DMS 273 (cell line): Measurements from ENCODE around the gene GSK3B.
A peak's percentile ranks its signal among the peaks of the same experiment; 100 is the strongest.

Source experiments
- DNase-seq: peaks from one replicate; lab custom pipeline; 2025; ENCODE audit not compliant: unreplicated experiment; lab: John Stamatoyannopoulos, UW

GSK3B gene

DNA sequence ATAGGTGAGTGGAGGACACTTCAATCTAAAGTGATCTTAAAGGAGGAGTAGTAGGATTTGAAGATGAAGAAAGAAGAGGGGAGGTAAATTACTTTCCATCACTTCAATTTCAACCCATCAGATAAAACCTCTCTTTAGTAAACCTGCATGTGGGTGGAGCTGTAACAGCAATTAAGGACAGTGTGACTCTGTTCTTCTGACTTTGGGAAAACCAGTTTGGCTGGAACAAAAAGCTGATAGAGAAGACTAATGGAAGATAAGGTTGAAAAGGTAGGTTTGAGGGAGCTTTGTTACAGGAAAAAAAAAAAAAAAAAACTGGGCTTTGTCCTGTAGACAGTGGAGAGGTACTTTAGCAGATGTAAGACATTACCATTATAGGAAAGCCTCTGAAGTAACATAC, 4.5 kb upstream of the GSK3B start:
- no peak for DNase-seq

DNA sequence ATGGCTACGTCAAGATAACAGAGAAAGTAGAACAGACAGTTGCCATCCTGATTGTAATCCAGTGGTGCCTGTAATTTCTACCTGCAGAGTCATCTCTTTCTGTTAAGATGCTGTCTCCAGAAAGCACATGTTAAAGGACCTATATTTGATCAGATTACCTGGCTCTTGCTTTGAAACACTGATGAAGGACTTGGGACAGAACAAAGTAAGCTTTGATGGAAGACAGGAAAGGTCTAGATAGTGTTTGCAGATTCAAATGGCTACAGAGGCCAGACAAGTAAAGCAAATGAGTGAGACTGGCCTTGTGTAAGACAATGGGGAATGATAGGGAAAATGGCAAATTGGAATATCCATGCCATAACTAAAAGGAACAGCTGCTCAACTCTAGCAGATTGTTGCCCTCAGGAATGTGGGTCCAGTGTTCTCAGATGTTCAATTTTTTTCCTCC, 1.8 kb upstream of the GSK3B start:
- peak; percentile 54 for DNase-seq

DNA sequence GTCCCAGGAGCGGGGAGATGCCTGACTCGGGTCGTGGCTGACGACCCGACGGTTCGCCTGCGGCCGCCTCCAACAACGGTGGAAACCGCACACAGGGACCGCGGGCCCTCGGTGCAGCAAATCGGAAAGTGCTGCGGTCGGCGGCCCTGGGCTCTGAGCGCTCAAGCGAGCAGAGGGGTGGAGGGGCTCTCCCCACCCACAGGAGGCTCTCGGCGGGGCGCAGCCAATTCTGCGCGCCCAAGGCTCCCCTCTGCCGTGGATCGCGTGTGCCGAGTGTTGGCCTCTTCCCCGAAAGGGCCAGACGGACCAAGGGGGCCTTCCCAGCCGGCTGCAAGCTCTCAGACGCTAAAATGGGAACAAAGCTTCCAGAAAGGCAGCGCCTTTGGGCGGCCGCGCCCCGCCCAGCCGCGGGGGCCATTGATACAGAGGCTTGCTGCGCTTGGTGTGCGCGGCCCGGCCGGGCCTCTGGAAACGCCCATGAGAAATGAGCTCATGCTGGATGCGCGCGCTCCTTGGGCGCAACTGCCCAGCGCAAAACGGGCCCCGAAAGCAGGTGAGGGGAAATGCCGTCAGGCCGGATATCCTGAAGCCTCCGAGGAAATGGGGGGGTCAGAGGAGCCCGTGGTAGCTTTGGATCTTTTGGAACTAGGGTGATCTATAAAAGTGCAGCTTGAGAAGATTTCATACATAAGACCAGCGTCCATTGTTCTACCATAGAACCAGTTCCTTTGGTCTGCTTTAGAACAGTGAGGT, 1.2 kb upstream of the GSK3B start:
- DNase-seq: peak; percentile 99

- peak; percentile 100 for DNase-seq
These were observed 554 bp upstream of the GSK3B start for GRCh38 chr3:120094776-120095225.

DNA sequence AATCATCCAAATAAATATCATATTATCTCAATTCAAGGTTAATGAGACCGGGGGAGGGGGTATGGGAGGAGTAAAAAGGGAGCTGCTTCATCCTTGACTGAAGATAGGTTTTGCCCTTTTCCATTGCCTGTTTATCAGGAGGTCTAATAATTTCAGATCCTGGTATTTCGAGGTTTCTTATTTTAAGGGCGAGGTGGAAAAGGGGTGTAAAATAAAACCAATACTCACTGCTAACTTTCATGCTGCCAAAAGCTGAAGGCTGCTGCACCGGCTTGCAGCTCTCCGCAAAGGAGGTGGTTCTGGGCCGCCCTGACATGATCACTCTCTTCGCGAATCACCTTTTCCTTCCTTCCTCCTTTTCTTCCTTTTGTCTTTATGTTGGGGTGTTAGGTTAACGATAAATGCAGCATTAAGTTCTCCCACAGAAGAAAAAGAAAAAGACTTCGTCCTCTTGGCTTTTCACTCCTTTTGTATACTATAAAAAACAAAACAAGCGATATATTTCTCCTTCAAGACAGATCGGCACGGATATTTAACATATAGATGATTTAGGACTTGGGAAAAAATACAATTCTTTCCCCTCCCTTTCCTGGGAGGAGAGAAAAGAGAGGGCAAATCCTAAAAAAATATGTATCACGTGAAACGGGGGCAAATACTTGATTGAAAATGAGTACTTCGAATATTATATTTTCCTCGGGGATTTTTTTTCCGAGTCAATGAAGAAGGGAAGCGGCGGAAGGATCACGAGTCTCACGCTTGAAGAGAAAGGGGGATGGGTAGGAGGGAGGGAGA, 932 bp downstream of the GSK3B start:
- DNase-seq: peak; percentile 60

DNA sequence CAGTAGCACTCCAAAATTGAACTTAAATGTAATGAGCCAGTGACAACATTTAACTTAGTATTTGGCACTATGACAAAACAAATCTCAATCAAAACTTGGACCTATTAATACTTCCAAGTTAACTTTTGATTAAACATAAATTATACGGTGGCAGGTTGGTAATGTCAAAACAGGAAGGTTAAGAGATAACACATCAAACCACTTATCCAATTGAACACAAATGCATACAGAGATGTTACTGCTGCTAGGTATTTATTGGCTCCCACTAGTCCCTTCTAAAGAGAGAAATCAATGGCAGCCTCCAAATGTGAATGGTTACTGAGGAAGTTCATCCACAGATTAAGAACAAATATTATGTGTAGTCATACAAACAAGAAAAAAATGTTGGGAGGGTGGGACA, 1.8 kb downstream of the GSK3B start:
- DNase-seq: peak; percentile 51

DNA sequence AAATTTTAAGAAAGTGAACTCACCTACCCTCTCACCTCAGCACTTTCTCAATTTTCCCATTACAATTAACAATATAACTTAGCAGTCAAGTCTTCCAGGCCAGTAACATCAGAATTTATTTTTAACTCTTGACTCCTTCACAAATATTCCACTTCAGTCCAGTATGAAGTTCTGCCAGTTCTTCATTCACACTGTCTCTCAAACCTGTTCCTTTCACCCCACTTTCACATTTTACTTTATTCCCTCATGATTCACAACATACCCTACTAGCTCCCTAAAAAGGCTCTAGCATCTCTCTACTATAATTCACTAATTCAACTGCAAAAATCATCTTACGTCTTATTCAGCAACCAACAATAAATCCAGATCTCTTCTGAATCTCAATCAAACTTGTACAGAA, 3.8 kb downstream of the GSK3B start:
- DNase-seq: no peak

GRCh38 chr3:120089089-120089488, 5.2 kb downstream of the GSK3B start:
- DNase-seq: no peak

DNA sequence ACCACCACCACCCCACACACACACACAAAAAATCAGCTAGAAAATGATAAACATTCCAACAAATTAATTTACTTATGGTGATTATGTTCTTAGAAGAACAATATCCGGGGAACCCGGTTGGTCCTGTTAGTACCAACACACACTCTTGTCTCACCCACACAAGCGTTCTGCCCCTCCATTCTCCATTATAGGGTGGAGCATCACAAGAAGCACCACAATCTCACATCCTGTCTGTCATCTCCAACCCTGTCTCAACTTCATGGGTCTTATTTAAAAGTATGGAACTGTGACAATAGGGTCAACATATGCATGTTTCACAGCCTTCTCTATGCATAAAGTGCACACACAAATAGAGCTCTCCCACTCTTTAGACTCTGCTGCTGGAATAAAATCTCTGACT, 5.6 kb downstream of the GSK3B start:
- no peak for DNase-seq

DNA sequence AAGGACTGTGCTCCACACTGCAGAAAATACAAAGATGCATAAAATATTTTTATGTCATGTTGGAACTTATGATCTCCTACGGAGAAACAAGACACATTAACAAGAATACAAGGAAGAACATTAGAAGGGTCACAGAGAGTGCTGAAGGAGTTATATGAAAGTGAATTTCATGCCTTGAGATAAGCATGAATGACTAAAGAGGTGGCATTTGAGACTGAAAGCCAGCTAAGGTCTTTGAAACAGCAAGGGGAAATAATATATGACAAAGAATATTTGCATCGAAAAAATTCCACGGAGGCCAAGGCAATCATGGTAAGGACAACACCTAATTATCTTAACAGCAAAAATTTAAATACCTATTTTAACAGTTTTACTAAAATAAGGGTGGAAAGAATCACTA, 12.5 kb downstream of the GSK3B start:
- DNase-seq: no peak

DNA sequence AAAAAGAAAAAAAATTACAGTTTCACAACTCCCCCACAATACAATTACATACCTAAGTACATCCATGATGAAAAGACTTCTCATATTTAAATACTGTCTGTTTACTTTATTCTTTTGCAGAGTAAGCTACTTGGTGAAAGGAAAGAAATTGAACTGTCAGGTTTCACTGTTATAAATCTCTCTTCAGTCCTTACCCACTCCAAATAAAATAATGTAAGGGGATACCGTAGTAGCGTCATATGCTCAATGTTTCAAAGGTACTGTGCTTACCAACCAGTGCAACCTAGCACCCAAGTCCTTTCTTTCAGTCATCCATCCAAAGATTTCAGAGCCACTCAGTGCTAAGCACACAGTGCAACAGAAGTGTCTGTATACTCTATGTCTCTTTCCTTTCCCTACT, 13.4 kb downstream of the GSK3B start:
- DNase-seq: no peak

GRCh38 chr3:120077731-120078130, 16.5 kb downstream of the GSK3B start:
- no peak for DNase-seq

GRCh38 chr3:120072867-120073525, 21.3 kb downstream of the GSK3B start:
- DNase-seq: peak; percentile 44

DNA sequence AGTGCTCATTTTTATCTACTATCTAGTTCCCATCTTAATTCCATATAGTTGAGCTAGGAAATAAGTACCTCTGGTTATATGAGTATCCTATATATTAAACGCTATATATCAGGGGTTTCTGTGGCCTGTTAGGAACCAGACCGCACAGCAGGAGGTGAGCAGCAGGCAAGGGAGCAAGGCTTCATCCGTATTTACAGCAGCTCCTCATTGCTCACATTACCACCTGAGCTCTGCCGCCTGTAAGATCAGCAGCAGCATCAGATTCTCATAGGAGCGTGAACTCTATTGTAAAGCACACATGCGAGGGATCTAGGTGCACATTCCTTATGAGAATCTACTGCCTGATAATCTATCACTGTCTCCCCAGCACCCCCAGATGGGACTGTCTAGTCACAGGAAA, 23.0 kb downstream of the GSK3B start:
- peak; percentile 25 for DNase-seq

- DNase-seq: no peak
These were observed 23.8 kb downstream of the GSK3B start for GRCh38 chr3:120070263-120070981.

- DNase-seq: no peak
These were observed 27.2 kb downstream of the GSK3B start for GRCh38 chr3:120067083-120067482.

- DNase-seq: no peak
These were observed 27.6 kb downstream of the GSK3B start for GRCh38 chr3:120066634-120067033.

- no peak for DNase-seq
These were observed 29.6 kb downstream of the GSK3B start for GRCh38 chr3:120064641-120065040.

GRCh38 chr3:120062474-120062873, 31.8 kb downstream of the GSK3B start:
- no peak for DNase-seq

DNA sequence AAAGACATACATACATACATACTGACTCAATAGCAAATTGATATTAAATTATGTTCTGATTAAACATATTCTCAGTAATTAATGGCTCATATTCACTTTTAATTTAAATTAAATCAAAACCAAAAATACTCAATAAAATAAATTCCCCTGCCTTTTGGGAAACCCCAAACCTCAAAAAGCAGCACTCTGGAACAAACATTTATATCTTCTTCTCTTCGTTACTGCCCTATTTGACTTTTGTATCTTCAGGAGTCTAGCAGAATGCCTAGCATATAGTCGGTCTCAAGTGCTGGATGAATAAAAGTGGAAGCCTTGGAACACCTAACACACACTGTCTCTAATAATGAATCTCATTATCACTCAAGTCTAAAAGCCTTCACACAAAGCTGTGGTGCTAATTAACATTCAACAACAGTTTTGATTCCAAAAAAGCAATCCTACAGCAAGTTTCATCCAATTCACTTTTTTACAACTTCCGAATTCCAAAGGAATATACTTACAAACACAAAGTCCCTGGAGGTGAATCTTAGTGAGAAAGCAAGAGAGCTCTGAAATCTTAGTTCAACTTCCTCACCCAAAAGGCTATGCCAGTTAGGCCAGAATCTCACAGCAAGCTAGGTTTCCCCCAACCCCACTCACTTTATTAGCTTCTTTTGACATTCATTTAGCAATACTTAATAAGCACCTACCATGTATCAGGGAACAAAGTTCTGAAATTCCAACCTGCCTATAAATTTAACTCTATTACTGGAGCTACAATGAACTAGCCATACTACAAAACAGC, 35.0 kb downstream of the GSK3B start:
- DNase-seq: no peak
